AG04449 (cell line): ENCODE measurements around the gene SUGCT.

Experiments used
- CTCF ChIA-PET: fragments of 350-600 bp; formaldehyde crosslinking; extraction: SDS; loops from one replicate; lab custom pipeline; 2021; ENCODE audit warnings: antibody characterized with exemption; lab: Yijun Ruan, JAX
- POLR2A ChIA-PET: fragments of 400-600, 350-600 bp; formaldehyde crosslinking; extraction: SDS; loops from one replicate; lab custom pipeline; 2020; ENCODE audit warnings: antibody characterized with exemption, inconsistent platforms; lab: Yijun Ruan, JAX
- DNase-seq: peaks from one replicate; pipeline ENCODE4 v3.0.0-alpha.2; 2010; ENCODE audit warnings: low read depth, low spot score
- H3K4me3 ChIP-seq: 2 replicates; pipeline ENCODE4 v1.5.1; 2011; ENCODE audit warnings: low read depth, mild to moderate bottlenecking, control low read depth, low read length
- TF ChIP-seq, protein P1 (sequence below): IDR thresholded peaks from one replicate; pipeline ENCODE4 v1.5.1; 2011; ENCODE audit warnings: mild to moderate bottlenecking, moderate library complexity, low read length, control low read depth, inconsistent platforms; ENCODE audit not compliant: insufficient read depth; ENCODE audit errors: missing control alignments

Gene SUGCT

DNA sequence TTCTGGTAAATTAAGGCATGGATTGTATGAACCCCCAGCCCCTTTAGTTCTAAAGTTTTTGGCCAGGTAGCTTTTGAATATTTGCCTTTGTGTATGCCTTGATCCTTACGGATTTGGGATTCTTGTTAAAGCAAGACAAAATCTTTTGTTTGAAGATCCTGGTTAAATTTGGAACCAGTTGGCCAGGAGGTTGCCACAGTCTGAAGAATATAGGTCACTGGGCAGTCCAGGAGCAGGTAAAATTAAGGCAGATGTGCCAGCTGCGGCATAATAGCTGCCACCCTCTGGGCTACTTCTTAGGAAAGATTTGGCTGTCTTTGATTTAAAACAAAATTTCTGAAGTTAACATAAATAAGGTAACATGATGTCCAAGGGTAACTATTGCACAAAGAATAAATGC is 192.3 kb downstream of the SUGCT start:
- DNase-seq = no peak
- CTCF ChIA-PET = interaction anchor here (1.1 to 3.0 kb wide), 4 partner anchors 10 to 1379 kb away, joined by 3 to 26 read pairs (median 7); no protein-coding TSS in a partner anchor
- POLR2A ChIA-PET = no interaction called here
- H3K4me3 ChIP-seq = no peak overlapping the region
- TF ChIP-seq, protein P1, sequence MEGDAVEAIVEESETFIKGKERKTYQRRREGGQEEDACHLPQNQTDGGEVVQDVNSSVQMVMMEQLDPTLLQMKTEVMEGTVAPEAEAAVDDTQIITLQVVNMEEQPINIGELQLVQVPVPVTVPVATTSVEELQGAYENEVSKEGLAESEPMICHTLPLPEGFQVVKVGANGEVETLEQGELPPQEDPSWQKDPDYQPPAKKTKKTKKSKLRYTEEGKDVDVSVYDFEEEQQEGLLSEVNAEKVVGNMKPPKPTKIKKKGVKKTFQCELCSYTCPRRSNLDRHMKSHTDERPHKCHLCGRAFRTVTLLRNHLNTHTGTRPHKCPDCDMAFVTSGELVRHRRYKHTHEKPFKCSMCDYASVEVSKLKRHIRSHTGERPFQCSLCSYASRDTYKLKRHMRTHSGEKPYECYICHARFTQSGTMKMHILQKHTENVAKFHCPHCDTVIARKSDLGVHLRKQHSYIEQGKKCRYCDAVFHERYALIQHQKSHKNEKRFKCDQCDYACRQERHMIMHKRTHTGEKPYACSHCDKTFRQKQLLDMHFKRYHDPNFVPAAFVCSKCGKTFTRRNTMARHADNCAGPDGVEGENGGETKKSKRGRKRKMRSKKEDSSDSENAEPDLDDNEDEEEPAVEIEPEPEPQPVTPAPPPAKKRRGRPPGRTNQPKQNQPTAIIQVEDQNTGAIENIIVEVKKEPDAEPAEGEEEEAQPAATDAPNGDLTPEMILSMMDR = no peak

DNA sequence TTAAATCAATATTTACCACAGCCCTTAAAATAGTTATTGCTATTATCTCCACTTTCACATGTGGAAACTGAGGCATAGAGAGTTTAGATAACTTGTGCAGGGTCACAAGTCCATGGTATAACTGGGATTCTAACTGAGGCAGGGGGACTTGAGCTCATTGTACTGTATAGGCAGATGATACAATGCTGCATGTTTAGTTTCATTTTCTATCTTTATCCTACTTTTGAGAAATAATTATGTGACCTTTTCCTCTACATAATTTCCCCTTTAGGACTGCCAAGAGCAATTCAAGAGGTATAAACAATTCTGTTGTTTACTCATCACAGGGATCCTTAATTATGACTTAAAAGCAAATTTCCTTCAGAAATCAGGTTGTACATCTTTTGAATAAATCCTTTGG is 193.1 kb downstream of the SUGCT start:
- ChIA-PET POLR2A (no interaction called here), CTCF (interaction anchor here (0.7 to 4.2 kb wide), 6 partner anchors 95 to 1378 kb away, joined by 3 to 51 read pairs (median 8); no protein-coding TSS in a partner anchor)
- no peak overlapping the region for H3K4me3 ChIP-seq
- no peak for DNase-seq
- TF ChIP-seq, protein P1 = no peak

DNA sequence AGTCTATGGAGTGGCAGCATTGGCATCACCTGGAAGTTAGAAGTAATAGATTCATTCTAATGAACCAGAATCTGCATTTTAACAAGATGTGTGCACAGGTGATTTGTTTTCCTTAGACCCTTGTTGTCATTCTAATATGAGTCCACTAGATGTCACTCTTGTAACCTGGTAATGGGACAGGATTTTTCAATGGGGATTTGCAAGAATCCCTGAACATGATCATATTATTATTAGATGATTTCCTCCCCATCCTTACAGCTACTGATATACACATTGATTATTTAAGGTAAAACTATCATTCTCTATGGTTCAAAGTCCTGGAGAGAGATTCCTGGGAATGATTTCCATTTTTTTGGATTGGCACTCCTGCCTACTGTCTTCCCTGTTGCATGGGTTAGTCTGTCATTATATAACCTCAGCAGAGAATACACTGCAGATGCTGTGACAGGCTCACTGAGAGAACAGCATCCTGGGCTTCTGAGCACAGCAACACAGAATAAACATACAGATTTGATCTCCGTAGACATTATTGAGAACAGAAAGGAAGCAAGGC is 194.9 kb downstream of the SUGCT start:
- TF ChIP-seq, protein P1 = peak; percentile 43
- no peak for DNase-seq
- CTCF ChIA-PET = interaction anchor here (1.2 to 4.7 kb wide), 12 partner anchors 20 to 1367 kb away, joined by 3 to 51 read pairs (median 5); no protein-coding TSS in a partner anchor
- POLR2A ChIA-PET = interaction anchor here (1.1 kb wide), 1 partner anchor 434 kb away, joined by 3 read pairs; no protein-coding TSS in a partner anchor
- no peak overlapping the region for H3K4me3 ChIP-seq

DNA sequence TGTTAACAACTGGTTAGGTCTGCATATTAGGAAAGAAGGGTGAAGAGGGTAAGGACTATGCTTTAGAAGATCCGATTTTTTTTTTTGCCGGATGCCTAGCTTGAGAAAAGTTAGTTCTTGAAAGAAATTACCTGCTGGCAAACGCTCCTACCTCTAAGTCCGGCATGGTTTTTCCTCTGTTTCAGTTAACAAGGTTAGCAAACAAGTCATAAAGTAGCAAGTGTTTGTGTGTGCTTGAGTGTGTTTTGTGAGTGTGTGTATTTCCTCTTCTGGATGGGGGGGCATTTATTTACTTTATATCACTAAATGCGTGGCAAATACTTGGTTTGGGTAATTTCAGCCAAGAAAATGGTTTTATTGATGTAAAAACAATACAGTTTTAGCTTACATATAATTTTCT is 195.6 kb downstream of the SUGCT start:
- no peak overlapping the region for H3K4me3 ChIP-seq
- TF ChIP-seq, protein P1 = no peak
- CTCF ChIA-PET = interaction anchor here (0.7 to 4.7 kb wide), 12 partner anchors 9 to 497 kb away, joined by 3 to 51 read pairs (median 4); no protein-coding TSS in a partner anchor
- no peak for DNase-seq
- POLR2A ChIA-PET = interaction anchor here (1.1 kb wide), 1 partner anchor 433 kb away, joined by 3 read pairs; no protein-coding TSS in a partner anchor

DNA sequence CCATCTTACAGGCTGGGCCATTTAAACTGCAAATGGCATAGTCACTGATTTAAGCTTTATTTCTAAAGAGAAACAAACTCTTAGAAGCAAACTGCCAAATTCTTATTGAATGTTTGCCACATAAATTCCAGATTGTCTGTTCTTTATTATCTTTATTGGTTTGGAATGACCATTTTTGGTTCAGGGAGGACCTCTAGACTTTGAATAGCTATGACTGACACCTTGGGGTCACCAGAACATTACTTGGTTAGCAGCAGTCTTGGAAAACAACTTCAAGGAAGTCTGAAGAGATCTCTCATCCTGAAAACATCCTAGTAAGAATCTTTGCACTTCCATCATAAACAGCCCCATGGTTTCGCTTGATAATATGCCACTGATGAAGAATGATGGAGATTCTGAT is 197.1 kb downstream of the SUGCT start:
- no peak overlapping the region for H3K4me3 ChIP-seq
- POLR2A ChIA-PET = interaction anchor here (0.5 kb wide), 1 partner anchor 443 kb away, joined by 4 read pairs; no protein-coding TSS in a partner anchor
- CTCF ChIA-PET = interaction anchor here (0.8 to 4.7 kb wide), 12 partner anchors 9 to 1373 kb away, joined by 3 to 51 read pairs (median 4); no protein-coding TSS in a partner anchor
- TF ChIP-seq, protein P1 = no peak
- no peak for DNase-seq

DNA sequence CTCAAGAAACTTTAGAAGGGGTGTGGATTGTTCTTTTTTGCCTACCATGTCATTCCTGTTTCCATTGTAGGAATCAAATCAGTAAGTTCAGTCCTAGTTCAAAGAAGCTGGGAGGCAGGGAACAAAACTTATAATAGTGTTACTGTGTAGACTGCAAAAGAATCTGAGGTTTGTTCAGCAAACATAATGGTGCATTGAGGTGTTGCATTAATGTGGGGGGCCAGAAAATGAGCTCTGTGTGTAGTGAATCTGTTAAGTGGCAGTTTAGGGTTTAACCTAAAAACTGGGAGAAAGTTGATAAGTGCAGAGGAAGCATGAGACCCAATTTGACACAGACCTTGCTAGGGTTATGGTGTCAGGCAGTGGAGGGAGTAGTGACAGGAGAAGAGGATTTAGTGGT is 197.7 kb downstream of the SUGCT start:
- TF ChIP-seq, protein P1 = no peak
- no peak for DNase-seq
- ChIA-PET CTCF (interaction anchor here (0.8 to 4.7 kb wide), 7 partner anchors 13 to 1362 kb away, joined by 3 to 18 read pairs (median 5); no protein-coding TSS in a partner anchor), POLR2A (no interaction called here)
- no peak overlapping the region for H3K4me3 ChIP-seq
